Peyer's patch (tissue), 4 donors: ENCODE data around the gene TPSG1. TPM values are rescaled to one million over a fixed set of nuclear protein-coding genes. Genes with fewer than 3 reads are reported as not detected.
"Not testable (repeated sequence)": the region's sequence is repeated elsewhere in the genome, so short reads cannot be mapped to it uniquely, and the experiment has no call there.

ENCODE experiments used
- DNase-seq, 3 donors: peaks; one replicate each; pipeline ENCODE4 v3.0.0-alpha.2; 2017 to 2019
- H3K27ac ChIP-seq, 4 donors: fragments of 200-600 bp; sonication (generic); one replicate each; pipeline ENCODE4 v1.5.1; 2016 to 2019
- H3K27me3 ChIP-seq, 2 donors: fragments of 200-600 bp; sonication (generic); one replicate each; pipeline ENCODE4 v1.5.1; 2019
- H3K36me3 ChIP-seq, 3 donors: fragments of 200-600 bp; sonication (generic); one replicate each; pipeline ENCODE4 v1.5.1; 2016 to 2019
- H3K4me1 ChIP-seq, 4 donors: fragments of 200-600 bp; sonication (generic); one replicate each; pipeline ENCODE4 v1.5.1; 2016 to 2019
- H3K4me3 ChIP-seq, 4 donors: fragments of 200-600 bp; sonication (generic); 1 replicate in 3 of 4; 2 replicates in 1 of 4; pipeline ENCODE4 v1.5.1; 2016 to 2019; ENCODE audit warnings: mild to moderate bottlenecking in 1 of 4
- H3K9me3 ChIP-seq, 4 donors: fragments of 200-600 bp; sonication (generic); one replicate each; pipeline ENCODE4 v1.5.1; 2016 to 2019; ENCODE audit warnings: mild to moderate bottlenecking in 1 of 4
- CTCF ChIP-seq, 6 experiments: fragments of 450-650 bp in 4 of 6; fragments of 200-600 bp in 2 of 6; sonication (generic) in 1 of 6; IDR thresholded peaks; one replicate each; pipeline ENCODE4 v1.5.1; 2017 to 2019; ENCODE audit warnings: antibody characterized with exemption in 6 of 6, mild to moderate bottlenecking in 3 of 6, moderate library complexity in 1 of 6
- POLR2A ChIP-seq, 2 donors: fragments of 450-650 bp; IDR thresholded peaks; one replicate each; pipeline ENCODE4 v1.5.1; 2017; ENCODE audit warnings: antibody characterized with exemption in 2 of 2, mild to moderate bottlenecking in 2 of 2, moderate library complexity in 2 of 2
- total RNA-seq, 4 donors: library from RNA; depleted of rRNA; stranded (reverse); fragments of >200 nt; gene quantifications; one replicate each; pipeline ENCODE4 v1.1.0, GENCODE V29; 2016

TPSG1 gene
- total RNA-seq, 4 donors from 2014 or later, result 16.4 to 44.6 (median 29.5) TPM

DNA sequence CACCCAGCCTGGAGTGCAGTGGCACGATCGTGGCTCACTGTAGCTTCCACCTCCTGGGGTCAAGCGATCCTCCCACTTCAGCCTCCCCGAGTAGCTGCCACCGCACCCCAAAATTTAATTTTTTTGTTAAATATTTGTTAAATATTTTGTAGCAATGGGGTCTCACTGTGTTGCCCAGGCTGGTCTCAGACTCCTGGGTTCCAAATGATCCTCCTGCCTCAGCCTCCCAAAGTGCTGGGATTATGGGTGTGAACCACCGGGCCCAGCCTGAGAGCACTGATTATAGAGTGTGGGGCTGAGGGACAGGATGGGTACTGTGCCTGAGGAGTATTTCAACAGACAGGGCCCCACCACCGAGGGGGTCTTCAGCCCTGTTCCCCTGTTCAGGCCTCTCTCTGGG is 35.6 kb downstream of the TPSG1 start:
- Histone ChIP-seq H3K9me3 (no peaks in the 10 kb centered on the region), H3K4me3 (no peak overlapping the region), H3K27me3 (no peaks in the 10 kb centered on the region), H3K36me3 (no peaks in the 10 kb centered on the region), H3K27ac (no peak overlapping the region), H3K4me1 (peaks cover 0 to 19% (median 0%) of the 10 kb centered on the region in 4 donors)
- TF ChIP-seq CTCF (IDR thresholded peaks at IDR 0.05) (no peak), POLR2A (IDR thresholded peaks at IDR 0.05) (no peak)
- no peak for DNase-seq

GRCh38 chr16:1188432-1189189 is 36.5 kb downstream of the TPSG1 start:
- DNase-seq, result peak in 2 of 3 donors; percentile 58 to 63
- TF ChIP-seq CTCF (IDR thresholded peaks at IDR 0.05) (no peak), POLR2A (IDR thresholded peaks at IDR 0.05) (no peak)

DNA sequence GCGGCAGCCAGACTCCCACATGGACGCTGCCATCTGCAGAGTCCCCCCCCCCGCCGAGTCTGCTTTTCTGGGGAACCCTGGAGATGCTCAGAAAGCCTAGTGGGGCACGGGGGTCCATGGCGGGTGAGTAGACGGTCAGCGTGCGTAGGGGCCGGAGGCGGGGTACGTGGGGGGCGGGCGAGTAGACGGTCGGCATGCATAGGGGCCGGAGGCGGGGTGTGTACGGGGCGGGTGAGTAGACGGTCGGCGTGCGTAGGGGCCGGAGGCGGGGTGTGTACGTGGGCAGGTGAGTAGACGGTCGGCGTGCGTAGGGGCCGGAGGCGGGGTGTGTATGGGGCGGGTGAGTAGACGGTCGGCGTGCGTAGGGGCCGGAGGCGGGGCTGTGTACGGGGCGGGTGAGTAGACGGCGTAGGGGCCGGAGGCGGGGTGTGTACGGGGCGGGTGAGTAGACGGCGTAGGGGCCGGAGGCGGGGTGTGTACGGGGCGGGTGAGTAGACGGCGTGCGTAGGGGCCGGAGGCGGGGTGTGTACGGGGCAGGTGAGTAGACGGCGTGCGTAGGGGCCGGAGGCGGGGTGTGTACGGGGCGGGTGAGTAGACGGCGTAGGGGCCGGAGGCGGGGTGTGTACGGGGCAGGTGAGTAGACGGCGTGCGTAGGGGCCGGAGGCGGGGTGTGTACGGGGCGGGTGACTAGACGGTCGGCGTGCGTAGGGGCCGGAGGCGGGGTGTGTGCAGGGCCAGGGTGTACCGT is 39.4 kb downstream of the TPSG1 start:
- DNase-seq, H3K27ac ChIP-seq, H3K36me3 ChIP-seq, H3K27me3 ChIP-seq, H3K4me3 ChIP-seq, H3K9me3 ChIP-seq: not testable (repeated sequence)
- peaks cover 0 to 35% (median 0%) of the 10 kb centered on the region in 4 donors for H3K4me1 ChIP-seq

More at GRCh38 chr16:1188432-1189189, 36.5 kb downstream of the TPSG1 start:
- Histone ChIP-seq H3K36me3 (no peaks in the 10 kb centered on the region), H3K9me3 (no peaks in the 10 kb centered on the region), H3K4me1 (peaks cover 0 to 18% (median 0%) of the 10 kb centered on the region in 4 donors), H3K4me3 (no peak overlapping the region), H3K27ac (no peak overlapping the region), H3K27me3 (no peaks in the 10 kb centered on the region)

- Histone ChIP-seq H3K4me1 (peaks cover 0 to 39% (median 0%) of the 10 kb centered on the region in 4 donors), H3K27me3 (no peaks in the 10 kb centered on the region), H3K27ac (no peak overlapping the region), H3K4me3 (no peak overlapping the region), H3K36me3 (no peaks in the 10 kb centered on the region), H3K9me3 (no peaks in the 10 kb centered on the region)
- no peak for DNase-seq
- TF ChIP-seq CTCF (IDR thresholded peaks at IDR 0.05), result no peak
- TF ChIP-seq POLR2A (IDR thresholded peaks at IDR 0.05), result no peak
These were observed 40.1 kb downstream of the TPSG1 start for GRCh38 chr16:1184980-1185379.

DNA sequence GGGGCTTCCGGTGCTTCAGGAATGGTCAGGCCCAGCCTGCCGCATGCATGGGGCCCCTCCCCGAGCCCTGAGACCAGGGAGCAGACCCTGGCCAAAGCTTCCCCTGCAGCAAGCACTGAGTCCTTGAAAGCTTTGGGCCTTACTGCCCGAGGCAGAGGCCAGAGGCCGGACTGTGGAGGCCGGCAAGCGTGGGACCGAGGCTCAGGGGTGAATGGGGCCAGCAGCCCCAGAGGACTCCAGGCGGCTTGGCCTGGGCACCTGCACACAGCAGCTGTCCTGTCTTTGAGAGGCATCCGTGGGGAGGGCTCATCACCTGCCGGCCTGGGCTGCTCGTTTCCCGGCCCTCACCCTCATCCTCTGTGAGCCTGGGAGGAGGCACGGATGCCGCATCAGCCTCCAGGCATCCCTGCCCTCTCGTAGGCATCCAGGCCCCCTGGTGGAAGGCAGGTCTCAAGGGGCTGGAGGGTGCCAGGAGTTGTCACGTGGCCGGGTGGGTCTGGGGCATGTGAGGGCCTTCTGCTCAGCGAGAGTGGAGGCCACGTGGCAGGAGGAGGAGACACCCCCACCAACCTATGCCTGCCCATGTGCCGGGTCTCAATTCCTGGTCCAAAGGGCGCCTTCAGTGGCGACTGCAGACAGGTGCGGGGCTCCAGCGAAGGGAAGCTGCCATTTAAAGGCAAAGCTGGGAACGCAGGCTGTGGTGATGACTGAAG is 40.8 kb downstream of the TPSG1 start:
- no peak for TF ChIP-seq CTCF (IDR thresholded peaks at IDR 0.05)
- no peak overlapping the region for H3K27ac ChIP-seq
- H3K4me3 ChIP-seq, result no peak overlapping the region
- H3K27me3 ChIP-seq, result no peaks in the 10 kb centered on the region
- no peak for DNase-seq
- H3K36me3 ChIP-seq, result no peaks in the 10 kb centered on the region
- H3K9me3 ChIP-seq, result no peaks in the 10 kb centered on the region
- peaks cover 0 to 39% (median 0%) of the 10 kb centered on the region in 4 donors for H3K4me1 ChIP-seq
